Left lung (tissue), 10 donors: ENCODE results near the gene SKIC8. TPM values are rescaled to one million over a fixed set of nuclear protein-coding genes. Genes with fewer than 3 reads are reported as not detected.
A peak's percentile ranks its signal among the peaks of the same experiment; 100 is the strongest.

Experiments used
- ATAC-seq: fragments of 200-7000 bp; cut with Tn5 transposase; one replicate; pipeline ENCODE4 v1.9.1; 2020; ENCODE audit warnings: moderate library complexity
- DNase-seq, 4 donors: peaks; one replicate each; pipeline ENCODE4 v3.0.0-alpha.2; 2013 to 2020
- H3K27ac ChIP-seq, 2 donors: fragments of 200-600 bp; sonication (generic) in 1 of 2; one replicate each; pipeline versions ENCODE4 v1.5.0 to v1.8.0; 2020 to 2021
- H3K27me3 ChIP-seq, 2 donors: fragments of 200-600 bp; sonication (generic) in 1 of 2; one replicate each; pipeline versions ENCODE4 v1.5.0 to v1.8.0; 2020 to 2021
- H3K36me3 ChIP-seq, 2 donors: fragments of 200-600 bp; sonication (generic) in 1 of 2; one replicate each; pipeline versions ENCODE4 v1.5.0 to v1.8.0; 2020 to 2021
- H3K4me1 ChIP-seq, 2 donors: fragments of 200-600 bp; one replicate each; pipeline ENCODE4 v1.8.0; 2021
- H3K4me3 ChIP-seq, 2 donors: fragments of 200-600 bp; sonication (generic) in 1 of 2; one replicate each; pipeline versions ENCODE4 v1.5.0 to v1.8.0; 2020 to 2021; ENCODE audit warnings: mild to moderate bottlenecking in 1 of 2
- H3K9me3 ChIP-seq, 2 donors: fragments of 200-600 bp; sonication (generic) in 1 of 2; one replicate each; pipeline versions ENCODE4 v1.5.0 to v1.8.0; 2020 to 2021
- intact Hi-C, 2 donors: fragments of 100-400 bp; cut with DNase I; formaldehyde crosslinking; loops; one replicate each; pipeline versions ENCODE4 v1.11.2 to v1.14.2; 2022
- polyA plus RNA-seq, 6 donors: library from polyadenylated mRNA; unstranded; fragments of 120-200 nt; gene quantifications; one replicate each; pipeline ENCODE4 v1.2.1, GENCODE V29; 2013; ENCODE audit not compliant: insufficient read length in 6 of 6
- total RNA-seq, 2 donors: library from RNA; stranded (reverse); fragmentation: NEBNext Ultra II Directional; extraction: Animal tissue kit (Norgen Biotek cat#: 25700); gene quantifications; one replicate each; pipeline ENCODE4 v1.2.1, GENCODE V29; 2021
- TF ChIP-seq, protein P1 (sequence below), 2 donors: fragments of 200-600 bp; sonication (generic) in 1 of 2; IDR thresholded peaks; one replicate each; pipeline versions ENCODE4 v1.5.0 to v1.8.0; 2021; ENCODE audit warnings: antibody characterized with exemption in 2 of 2
- donor health status: DM: no; HTN: yes; CAD: no.
- donor health status: DM: no; HTN: no; CAD: no.

Gene SKIC8
- total and polyA plus RNA-seq, 8 donors: 36.1 to 122 (median 108) TPM

DNA sequence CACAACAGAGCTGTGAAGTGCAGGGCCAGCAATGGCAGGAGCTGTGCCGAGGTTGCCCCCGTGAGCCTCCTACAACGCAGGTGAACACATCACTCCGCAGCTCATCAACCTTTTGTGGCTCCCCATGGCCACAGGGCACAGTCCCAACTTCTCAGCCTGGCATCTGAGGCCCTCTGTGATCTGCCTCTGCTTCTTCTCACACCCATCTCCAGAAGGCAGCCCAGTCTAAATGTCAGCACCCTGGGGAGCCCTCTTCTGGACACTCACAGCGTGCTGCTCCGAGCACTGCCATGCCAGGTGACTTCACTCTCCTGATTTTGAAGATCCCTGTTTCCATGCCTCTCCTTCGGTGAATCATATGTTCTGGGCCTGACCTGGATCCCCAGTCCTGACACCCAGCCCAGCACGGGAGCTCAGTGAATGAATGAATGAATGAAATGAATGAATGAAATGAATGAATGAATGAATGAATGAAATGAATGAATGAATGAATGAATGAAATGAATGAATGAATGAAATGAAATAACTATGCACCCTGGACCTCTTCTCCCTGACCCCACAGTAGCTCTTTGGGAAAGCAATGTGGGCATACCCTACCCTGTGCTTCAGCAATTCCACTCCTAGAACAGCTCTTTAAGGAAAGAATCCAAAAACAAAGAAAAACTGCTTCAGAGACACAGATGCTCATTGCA is 17.9 kb upstream of the SKIC8 start:
- DNase-seq (no peak), ATAC-seq (peak; percentile 38)
- Histone ChIP-seq H3K4me1 (no peaks in the 10 kb centered on the region), H3K9me3 (no peaks in the 10 kb centered on the region), H3K36me3 (no peaks in the 10 kb centered on the region), H3K4me3 (no peak overlapping the region), H3K27me3 (no peaks in the 10 kb centered on the region), H3K27ac (no peak overlapping the region)
- TF ChIP-seq, protein P1, sequence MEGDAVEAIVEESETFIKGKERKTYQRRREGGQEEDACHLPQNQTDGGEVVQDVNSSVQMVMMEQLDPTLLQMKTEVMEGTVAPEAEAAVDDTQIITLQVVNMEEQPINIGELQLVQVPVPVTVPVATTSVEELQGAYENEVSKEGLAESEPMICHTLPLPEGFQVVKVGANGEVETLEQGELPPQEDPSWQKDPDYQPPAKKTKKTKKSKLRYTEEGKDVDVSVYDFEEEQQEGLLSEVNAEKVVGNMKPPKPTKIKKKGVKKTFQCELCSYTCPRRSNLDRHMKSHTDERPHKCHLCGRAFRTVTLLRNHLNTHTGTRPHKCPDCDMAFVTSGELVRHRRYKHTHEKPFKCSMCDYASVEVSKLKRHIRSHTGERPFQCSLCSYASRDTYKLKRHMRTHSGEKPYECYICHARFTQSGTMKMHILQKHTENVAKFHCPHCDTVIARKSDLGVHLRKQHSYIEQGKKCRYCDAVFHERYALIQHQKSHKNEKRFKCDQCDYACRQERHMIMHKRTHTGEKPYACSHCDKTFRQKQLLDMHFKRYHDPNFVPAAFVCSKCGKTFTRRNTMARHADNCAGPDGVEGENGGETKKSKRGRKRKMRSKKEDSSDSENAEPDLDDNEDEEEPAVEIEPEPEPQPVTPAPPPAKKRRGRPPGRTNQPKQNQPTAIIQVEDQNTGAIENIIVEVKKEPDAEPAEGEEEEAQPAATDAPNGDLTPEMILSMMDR (IDR thresholded peaks at IDR 0.05): no peak
- intact Hi-C loops: no loop called here

GRCh38 chr15:78316283-78317083 is 17.1 kb upstream of the SKIC8 start:
- TF ChIP-seq, protein P1 (IDR thresholded peaks at IDR 0.05): no peak
- ATAC-seq: no peak
- Histone ChIP-seq H3K27ac (no peak overlapping the region), H3K36me3 (no peaks in the 10 kb centered on the region), H3K4me3 (no peak overlapping the region), H3K4me1 (no peaks in the 10 kb centered on the region), H3K27me3 (no peaks in the 10 kb centered on the region), H3K9me3 (no peaks in the 10 kb centered on the region)
- intact Hi-C loops: no loop called here
- no peak for DNase-seq

DNA sequence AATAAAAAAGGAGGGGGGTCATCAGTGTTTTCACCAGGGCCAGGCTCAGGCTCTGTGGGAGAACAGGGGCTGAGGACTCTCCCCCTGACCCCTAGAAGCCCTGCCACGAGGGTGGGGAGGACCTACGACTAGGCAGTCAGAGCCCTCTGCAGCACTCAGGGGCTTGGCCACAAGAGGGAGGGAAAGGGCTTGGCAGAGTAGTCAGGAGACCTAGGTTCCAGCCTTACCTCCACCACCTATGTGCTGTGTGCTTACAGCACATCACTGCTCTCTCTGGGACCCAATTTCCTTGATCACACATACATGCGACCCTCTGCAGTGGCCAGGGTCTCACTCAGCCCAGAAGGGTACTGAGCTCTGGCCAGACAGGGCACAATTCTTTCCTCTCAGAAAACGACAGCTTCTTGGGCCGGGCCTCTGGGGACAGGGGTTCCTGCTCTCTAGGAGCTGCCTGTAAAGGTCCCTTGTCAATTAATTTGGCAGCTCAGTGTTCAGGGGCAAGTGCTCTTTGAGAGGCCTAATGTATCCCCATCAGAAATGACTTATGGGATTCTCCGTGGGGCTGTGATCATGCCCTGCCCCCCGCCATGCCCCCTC is 16.4 kb upstream of the SKIC8 start:
- H3K27me3 ChIP-seq: no peaks in the 10 kb centered on the region
- H3K36me3 ChIP-seq: no peaks in the 10 kb centered on the region
- H3K9me3 ChIP-seq: no peaks in the 10 kb centered on the region
- no peak for DNase-seq
- no peak overlapping the region for H3K27ac ChIP-seq
- TF ChIP-seq, protein P1 (IDR thresholded peaks at IDR 0.05): no peak
- no peak overlapping the region for H3K4me3 ChIP-seq
- no peaks in the 10 kb centered on the region for H3K4me1 ChIP-seq
- intact Hi-C loops: no loop called here
- ATAC-seq: no peak

GRCh38 chr15:78314181-78314581 is 14.8 kb upstream of the SKIC8 start:
- ATAC-seq (no peak), DNase-seq (no peak)
- Histone ChIP-seq H3K4me1 (no peaks in the 10 kb centered on the region), H3K27me3 (no peaks in the 10 kb centered on the region), H3K27ac (no peak overlapping the region), H3K36me3 (no peaks in the 10 kb centered on the region), H3K4me3 (no peak overlapping the region), H3K9me3 (no peaks in the 10 kb centered on the region)
- TF ChIP-seq, protein P1 (IDR thresholded peaks at IDR 0.05): no peak
- intact Hi-C loops: loop anchor here in 1 of 2 donors (5.0 kb wide), 1 partner anchor 108 kb away; no protein-coding TSS in a partner anchor

DNA sequence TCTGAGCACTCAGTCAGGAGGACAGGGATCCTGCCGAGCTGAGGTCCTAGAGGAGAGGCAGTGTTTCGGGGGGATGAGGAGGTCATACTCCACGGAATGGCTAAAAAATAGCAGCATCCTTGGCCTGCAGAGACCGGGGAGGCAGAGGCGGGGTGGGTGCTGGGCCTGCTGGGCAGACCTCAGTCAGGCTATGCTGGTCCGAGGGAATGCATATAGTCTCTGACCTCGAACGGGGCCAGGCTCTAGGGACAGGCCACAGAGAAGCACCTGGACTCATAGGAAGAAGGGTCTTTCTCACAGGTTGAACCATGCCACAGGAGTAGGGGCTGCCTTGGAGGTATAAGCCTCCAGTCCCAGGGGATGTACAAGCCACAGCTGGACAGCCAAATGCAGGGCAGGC is 14.0 kb upstream of the SKIC8 start:
- no peak for ATAC-seq
- DNase-seq: no peak
- Histone ChIP-seq H3K36me3 (no peaks in the 10 kb centered on the region), H3K27me3 (peaks cover 0 to 5% of the 10 kb centered on the region in 2 donors), H3K4me3 (no peak overlapping the region), H3K4me1 (no peaks in the 10 kb centered on the region), H3K9me3 (no peaks in the 10 kb centered on the region), H3K27ac (no peak overlapping the region)
- intact Hi-C loops: loop anchor here in 1 of 2 donors (5.0 kb wide), 1 partner anchor 109 kb away; no protein-coding TSS in a partner anchor
- TF ChIP-seq, protein P1 (IDR thresholded peaks at IDR 0.05): no peak
